ENCODE results near the gene RNPEPL1. TPM values are rescaled to one million over a fixed set of nuclear protein-coding genes. Genes with fewer than 3 reads are reported as not detected.

RNPEPL1 gene
- total RNA-seq, 3 donors from 2014 or later, result 40.9 to 46.0 (median 42.9) TPM

DNA sequence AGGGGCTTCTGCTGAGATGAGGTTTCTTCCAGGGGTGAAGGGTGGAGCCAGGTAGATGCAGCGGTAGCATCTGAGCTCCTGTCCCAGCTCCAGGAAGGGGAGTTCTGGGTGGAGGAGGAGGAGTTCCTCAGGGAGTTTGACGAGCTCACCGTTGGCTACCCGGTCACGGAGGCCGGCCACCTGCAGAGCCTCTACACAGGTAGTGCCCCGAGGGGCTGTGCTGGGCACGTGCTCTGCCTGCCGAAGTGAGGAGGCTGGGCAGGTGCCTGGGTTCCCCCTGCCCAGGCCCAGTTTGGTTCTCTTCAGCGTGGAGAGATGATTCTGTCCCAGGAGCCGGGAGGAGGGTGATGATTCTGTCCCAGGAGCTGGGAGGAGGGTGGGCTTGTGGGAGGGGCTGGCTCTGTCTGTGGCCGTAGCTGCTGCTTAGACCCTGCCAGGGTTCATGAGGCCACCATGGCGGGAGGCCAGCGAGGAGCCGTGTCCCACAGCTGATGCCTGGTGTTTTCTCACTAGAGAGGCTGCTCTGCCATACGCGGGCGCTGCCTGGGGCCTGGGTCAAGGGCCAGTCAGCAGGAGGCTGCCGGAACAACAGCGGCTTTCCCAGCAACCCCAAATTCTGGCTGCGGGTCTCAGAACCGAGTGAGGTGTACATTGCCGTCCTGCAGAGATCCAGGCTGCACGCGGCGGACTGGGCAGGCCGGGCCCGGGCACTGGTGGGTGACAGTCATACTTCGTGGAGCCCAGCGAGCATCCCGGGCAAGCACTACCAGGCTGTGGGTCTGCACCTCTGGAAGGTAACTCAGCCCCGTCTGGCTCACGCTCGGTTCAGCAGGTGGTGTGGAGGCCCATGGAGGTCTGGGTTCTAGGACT is 26.5 kb downstream of the RNPEPL1 start:
- Mint-ChIP-seq H3K4me1 (ENCODE audit: low read depth) (peaks cover 6% of the 10 kb centered on the region), H3K4me3 (no peak overlapping the region), H3K36me3 (ENCODE audit: insufficient read depth) (peaks cover 4% of the 10 kb centered on the region), H3K27me3 (ENCODE audit: low read depth) (no peaks in the 10 kb centered on the region), H3K9me3 (no peaks in the 10 kb centered on the region)
- no peak for DNase-seq
- no peak for ATAC-seq

DNA sequence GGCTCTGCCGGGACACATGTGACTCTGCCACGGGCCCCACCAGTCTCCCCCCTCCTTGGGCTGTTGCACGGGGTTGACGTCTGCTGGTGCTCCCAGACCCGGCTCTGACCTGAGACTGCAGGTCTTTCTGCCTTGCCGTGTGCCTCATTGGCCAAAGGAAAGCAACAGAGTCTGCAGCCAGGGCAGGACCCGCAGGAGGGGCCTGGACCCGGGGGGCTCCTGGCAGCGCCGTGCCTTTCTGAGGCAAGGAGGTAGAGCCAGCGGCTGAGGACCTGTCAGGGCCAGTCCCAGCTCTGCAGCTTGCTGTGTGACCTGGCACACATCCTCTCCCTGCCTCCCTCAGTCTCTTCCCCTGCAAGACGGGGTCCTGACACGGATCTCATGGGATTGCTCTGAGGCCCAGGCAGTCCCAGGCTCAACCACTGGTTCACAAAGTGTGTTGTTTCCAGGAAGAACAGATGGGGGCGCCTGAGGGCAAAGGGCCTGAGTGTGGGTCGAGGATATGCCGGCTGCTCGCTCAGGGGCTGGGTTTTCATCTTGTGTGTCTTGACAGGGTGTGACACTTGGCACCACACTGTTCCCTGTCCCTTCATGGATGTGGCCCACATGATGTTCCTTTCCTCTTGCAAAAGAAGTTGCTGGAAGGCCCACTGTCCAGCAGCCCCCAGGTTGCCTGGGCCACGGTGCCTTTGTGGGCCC is 27.2 kb downstream of the RNPEPL1 start:
- peaks cover 5% of the 10 kb centered on the region for H3K4me1 Mint-ChIP-seq (ENCODE audit: low read depth)
- no peaks in the 10 kb centered on the region for H3K9me3 Mint-ChIP-seq
- H3K4me3 Mint-ChIP-seq, result no peak overlapping the region
- H3K36me3 Mint-ChIP-seq (ENCODE audit: insufficient read depth), result peaks cover 6% of the 10 kb centered on the region
- H3K27me3 Mint-ChIP-seq (ENCODE audit: low read depth), result no peaks in the 10 kb centered on the region
- DNase-seq (peak; percentile 28), ATAC-seq (peak in 1 of 2 donors; percentile 41)

GRCh38 chr2:240596080-240596460 is 27.8 kb downstream of the RNPEPL1 start:
- Mint-ChIP-seq H3K9me3 (no peaks in the 10 kb centered on the region), H3K27me3 (ENCODE audit: low read depth) (no peaks in the 10 kb centered on the region), H3K4me3 (no peak overlapping the region), H3K4me1 (ENCODE audit: low read depth) (peaks cover 5% of the 10 kb centered on the region), H3K36me3 (ENCODE audit: insufficient read depth) (peaks cover 6% of the 10 kb centered on the region)
- DNase-seq (no peak), ATAC-seq (no peak)

- Mint-ChIP-seq H3K36me3 (ENCODE audit: insufficient read depth) (peaks cover 6% of the 10 kb centered on the region), H3K27me3 (ENCODE audit: low read depth) (no peaks in the 10 kb centered on the region), H3K4me1 (ENCODE audit: low read depth) (peaks cover 3% of the 10 kb centered on the region), H3K9me3 (no peaks in the 10 kb centered on the region), H3K4me3 (no peak overlapping the region)
- DNase-seq, result no peak
- no peak for ATAC-seq
Measured at GRCh38 chr2:240596491-240596931, 28.2 kb downstream of the RNPEPL1 start.

DNA sequence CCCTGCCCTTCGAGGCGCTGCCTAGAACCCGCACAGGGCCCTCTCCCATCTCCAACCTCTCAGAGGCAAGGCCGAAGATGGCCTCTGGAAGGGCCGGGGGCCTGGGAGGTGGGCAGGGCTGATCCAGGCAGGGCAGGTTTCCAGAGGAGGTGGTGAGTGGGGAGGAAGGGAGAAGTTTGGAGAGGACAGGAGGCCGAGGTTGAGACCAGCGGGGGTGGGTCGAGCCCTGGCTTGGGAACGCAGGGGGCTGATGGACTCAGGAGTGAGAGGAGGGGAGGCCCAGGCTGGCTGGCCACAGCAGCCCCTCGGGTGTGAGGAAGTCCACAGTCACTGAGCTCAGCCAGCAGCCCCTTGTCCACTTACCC is 28.8 kb downstream of the RNPEPL1 start:
- DNase-seq (no peak), ATAC-seq (no peak)
- Mint-ChIP-seq H3K27me3 (ENCODE audit: low read depth) (no peaks in the 10 kb centered on the region), H3K4me1 (ENCODE audit: low read depth) (no peaks in the 10 kb centered on the region), H3K4me3 (no peak overlapping the region), H3K9me3 (no peaks in the 10 kb centered on the region), H3K36me3 (ENCODE audit: insufficient read depth) (peaks cover 6% of the 10 kb centered on the region)

DNA sequence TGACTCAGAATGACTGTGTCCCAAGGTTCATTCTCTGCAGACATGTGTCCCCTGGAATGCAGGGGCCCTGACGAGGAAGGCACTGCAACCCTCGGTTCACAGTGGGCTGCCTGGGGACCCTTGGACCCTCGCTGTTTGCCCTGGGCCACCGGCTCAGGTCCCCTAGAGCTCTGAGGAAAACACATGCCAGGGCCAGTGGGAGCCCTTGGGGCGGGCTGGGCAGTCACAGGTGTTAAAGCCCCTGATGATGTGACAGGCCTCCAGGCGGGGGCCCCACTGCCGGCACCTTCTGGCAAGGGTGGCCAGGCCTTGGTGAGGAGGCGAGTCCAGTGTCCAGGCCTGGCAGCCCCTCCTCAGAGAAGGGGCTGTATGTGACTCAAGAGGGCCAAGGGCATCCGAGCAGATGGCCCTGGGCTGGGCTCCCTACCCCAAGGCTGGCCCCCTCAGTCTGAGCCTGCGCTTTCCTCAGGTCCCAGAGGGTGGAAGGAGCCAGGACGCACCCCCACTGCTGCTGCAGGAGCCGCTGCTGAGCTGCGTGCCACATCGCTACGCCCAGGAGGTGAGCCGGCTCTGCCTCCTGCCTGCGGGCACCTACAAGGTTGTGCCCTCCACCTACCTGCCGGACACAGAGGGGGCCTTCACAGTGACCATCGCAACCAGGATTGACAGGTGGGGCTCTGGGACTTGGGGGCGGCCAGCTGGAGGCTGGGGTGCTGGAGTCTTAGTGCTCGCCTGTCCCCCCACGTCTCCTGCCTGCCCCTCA is 29.3 kb downstream of the RNPEPL1 start:
- H3K4me3 Mint-ChIP-seq, result no peak overlapping the region
- ATAC-seq, result no peak
- no peaks in the 10 kb centered on the region for H3K9me3 Mint-ChIP-seq
- peaks cover 4% of the 10 kb centered on the region for H3K36me3 Mint-ChIP-seq (ENCODE audit: insufficient read depth)
- H3K4me1 Mint-ChIP-seq (ENCODE audit: low read depth), result no peaks in the 10 kb centered on the region
- H3K27me3 Mint-ChIP-seq (ENCODE audit: low read depth), result no peaks in the 10 kb centered on the region
- no peak for DNase-seq

GRCh38 chr2:240598311-240598911 is 30.1 kb downstream of the RNPEPL1 start:
- Mint-ChIP-seq H3K27me3 (ENCODE audit: low read depth) (no peaks in the 10 kb centered on the region), H3K4me3 (no peak overlapping the region), H3K36me3 (ENCODE audit: insufficient read depth) (peaks cover 3% of the 10 kb centered on the region), H3K9me3 (no peaks in the 10 kb centered on the region), H3K4me1 (ENCODE audit: low read depth) (no peaks in the 10 kb centered on the region)
- DNase-seq, result no peak
- ATAC-seq, result no peak

GRCh38 chr2:240599141-240599583 is 30.9 kb downstream of the RNPEPL1 start:
- no peaks in the 10 kb centered on the region for H3K27me3 Mint-ChIP-seq (ENCODE audit: low read depth)

GRCh38 chr2:240600451-240600961 is 32.2 kb downstream of the RNPEPL1 start:
- H3K9me3 Mint-ChIP-seq, result no peaks in the 10 kb centered on the region
- ATAC-seq (no peak), DNase-seq (no peak)
- no peak overlapping the region for H3K4me3 Mint-ChIP-seq
- no peaks in the 10 kb centered on the region for H3K4me1 Mint-ChIP-seq (ENCODE audit: low read depth)
- H3K36me3 Mint-ChIP-seq (ENCODE audit: insufficient read depth), result peaks cover 3% of the 10 kb centered on the region
- H3K27me3 Mint-ChIP-seq (ENCODE audit: low read depth), result no peaks in the 10 kb centered on the region

More at GRCh38 chr2:240599141-240599583, 30.9 kb downstream of the RNPEPL1 start:
- Mint-ChIP-seq H3K9me3 (no peaks in the 10 kb centered on the region), H3K36me3 (ENCODE audit: insufficient read depth) (peaks cover 3% of the 10 kb centered on the region), H3K4me1 (ENCODE audit: low read depth) (no peaks in the 10 kb centered on the region), H3K4me3 (no peak overlapping the region)
- no peak for ATAC-seq
- no peak for DNase-seq

DNA sequence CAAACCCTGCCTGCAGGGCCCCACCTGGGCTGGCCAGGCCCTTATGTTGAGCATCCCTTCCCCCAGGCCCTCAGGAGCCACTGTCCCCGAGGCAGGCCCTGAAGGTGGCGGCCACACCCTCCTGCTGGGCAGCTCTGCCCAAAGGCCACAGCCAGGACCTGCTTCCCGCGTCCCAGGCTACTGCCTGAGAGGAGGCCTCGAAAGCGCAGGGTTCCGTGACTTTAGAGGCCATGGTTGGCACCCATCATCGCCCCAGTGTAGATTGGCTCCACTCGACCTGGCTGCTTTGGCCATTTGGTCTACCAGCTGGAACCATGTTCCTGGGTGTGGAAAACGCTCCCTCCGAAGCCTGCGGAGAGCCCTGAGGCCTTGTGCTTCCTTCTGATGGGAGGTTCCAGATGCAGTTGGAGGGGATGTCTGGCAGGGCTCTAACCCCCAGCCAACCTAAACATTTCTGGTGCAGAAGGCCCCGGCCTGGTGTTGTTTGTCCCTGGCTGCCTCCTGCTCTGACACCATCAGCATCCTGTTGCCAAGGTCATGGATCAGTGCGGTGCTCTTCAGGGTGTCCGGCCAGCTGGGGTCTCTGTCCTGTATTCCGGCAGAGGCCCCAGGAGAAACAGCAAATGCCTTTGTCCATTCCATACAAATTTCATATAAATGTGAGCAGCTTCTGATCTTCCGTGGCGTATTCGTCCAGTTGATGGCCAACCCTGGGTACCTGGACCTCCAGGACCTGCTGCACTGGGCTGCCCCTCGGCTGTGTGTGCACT is 33.0 kb downstream of the RNPEPL1 start:
- no peak for DNase-seq
- Mint-ChIP-seq H3K4me3 (no peak overlapping the region), H3K36me3 (ENCODE audit: insufficient read depth) (peaks cover 2% of the 10 kb centered on the region), H3K9me3 (no peaks in the 10 kb centered on the region), H3K4me1 (ENCODE audit: low read depth) (no peaks in the 10 kb centered on the region), H3K27me3 (ENCODE audit: low read depth) (no peaks in the 10 kb centered on the region)
- no peak for ATAC-seq

DNA sequence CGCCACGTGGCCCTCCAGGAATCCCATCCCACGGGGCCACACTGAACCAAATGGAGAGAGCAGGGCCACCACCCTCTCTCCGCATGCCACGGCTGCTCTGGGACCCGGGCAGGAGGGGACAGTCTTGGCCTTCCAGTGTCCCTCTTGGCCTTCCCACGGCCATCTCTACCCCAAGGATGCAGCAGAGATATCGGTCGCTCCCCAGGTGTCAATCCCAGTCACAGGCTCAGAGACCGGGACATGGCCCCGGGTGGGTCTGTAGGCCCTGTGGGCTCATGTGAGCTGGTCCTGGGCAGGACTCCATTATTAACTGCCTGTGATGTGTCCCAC is 33.5 kb downstream of the RNPEPL1 start:
- no peak overlapping the region for H3K4me3 Mint-ChIP-seq
- DNase-seq, result no peak
- ATAC-seq, result no peak
- no peaks in the 10 kb centered on the region for H3K27me3 Mint-ChIP-seq (ENCODE audit: low read depth)
- H3K4me1 Mint-ChIP-seq (ENCODE audit: low read depth), result no peaks in the 10 kb centered on the region
- no peaks in the 10 kb centered on the region for H3K9me3 Mint-ChIP-seq
- H3K36me3 Mint-ChIP-seq (ENCODE audit: insufficient read depth), result peaks cover 2% of the 10 kb centered on the region

DNA sequence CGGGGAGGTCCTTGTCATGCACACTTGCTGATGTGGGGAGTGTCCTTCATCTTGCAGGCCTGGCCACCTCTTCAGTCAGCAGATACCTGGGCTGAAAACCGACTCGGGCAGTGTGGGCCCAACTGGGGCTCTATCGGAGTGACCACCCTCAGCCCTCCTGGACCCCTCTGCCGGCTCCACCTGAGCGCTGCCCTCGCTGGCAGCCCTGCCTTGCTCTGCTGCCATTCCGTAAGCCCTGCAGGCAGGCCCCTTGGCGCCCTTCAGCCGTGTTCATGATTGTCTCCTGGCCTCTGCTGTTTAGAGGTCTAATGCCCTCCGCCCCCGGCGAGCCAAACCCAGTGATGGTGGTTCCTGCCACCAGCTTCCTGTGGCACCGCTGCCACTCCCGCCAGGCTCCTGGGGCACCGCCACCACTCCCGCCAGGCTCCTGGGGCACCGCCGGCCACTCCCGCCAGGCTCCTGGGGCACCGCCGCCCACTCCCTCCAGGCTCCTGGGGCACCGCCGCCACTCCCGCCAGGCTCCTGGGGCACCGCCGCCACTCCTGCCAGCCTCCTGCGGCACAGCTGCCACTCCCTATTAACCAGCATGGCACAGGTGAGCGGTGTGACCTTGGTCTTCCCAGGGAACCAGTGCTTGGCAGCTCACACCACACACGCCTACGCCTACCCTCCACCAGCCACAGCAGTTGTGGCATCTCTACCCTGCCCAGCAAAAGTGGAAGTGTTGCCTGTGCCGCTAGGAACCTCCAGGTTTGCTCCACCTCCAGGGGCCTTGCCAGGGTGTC is 34.2 kb downstream of the RNPEPL1 start:
- H3K4me1 Mint-ChIP-seq (ENCODE audit: low read depth), result no peaks in the 10 kb centered on the region
- no peaks in the 10 kb centered on the region for H3K27me3 Mint-ChIP-seq (ENCODE audit: low read depth)
- H3K4me3 Mint-ChIP-seq, result no peak overlapping the region
- no peak for DNase-seq
- no peak for ATAC-seq
- peaks cover 2% of the 10 kb centered on the region for H3K36me3 Mint-ChIP-seq (ENCODE audit: insufficient read depth)
- H3K9me3 Mint-ChIP-seq, result no peaks in the 10 kb centered on the region

Data from activated T-cell treated with anti-CD3 and anti-CD28 coated beads, Interleukin-2, amount 50 U/mL, for 4 hours (primary cell).